H1 (cell line): ENCODE results near the gene MYH8. TPM values are rescaled to one million over a fixed set of nuclear protein-coding genes. Genes with fewer than 3 reads are reported as not detected.

ENCODE experiments used
- CTCF ChIP-seq, 3 experiments: IDR thresholded peaks; 1 replicate in 2 of 3; 2 replicates in 1 of 3; pipeline versions ENCODE4 v1.5.1 to v1.6.1; 2011; ENCODE audit warnings: low read length in 3 of 3, mild to moderate bottlenecking in 3 of 3, inconsistent platforms in 2 of 3, low read depth in 1 of 3, moderate library complexity in 1 of 3; ENCODE audit not compliant: insufficient read depth in 1 of 3; ENCODE audit errors: control extremely low read depth in 1 of 3
- GABPA ChIP-seq: IDR thresholded peaks from 2 replicates; pipeline ENCODE4 v1.6.1; 2011; ENCODE audit warnings: mild to moderate bottlenecking, low read length, moderate library complexity, borderline replicate concordance; ENCODE audit not compliant: insufficient read depth
- POLR2A ChIP-seq, 2 experiments: IDR thresholded peaks; 1 replicate in 1 of 2; 2 replicates in 1 of 2; pipeline ENCODE4 v1.6.1; 2011; ENCODE audit warnings: low read depth in 2 of 2, low read length in 2 of 2, mild to moderate bottlenecking in 2 of 2; ENCODE audit errors: control extremely low read depth in 1 of 2
- polyA plus RNA-seq, 7 experiments: library from polyadenylated mRNA; depleted of rRNA in 3 of 7; stranded (reverse) in 5 of 7; unstranded in 2 of 7; fragments of >200 nt in 5 of 7; fragments of 200-250 nt in 2 of 7; gene quantifications; 1 replicate in 5 of 7; 2 replicates in 1 of 7; 4 replicates in 1 of 7; pipeline versions ENCODE4 v1.2.1 to v1.2.3, GENCODE V29; 2011 to 2013; ENCODE audit warnings: missing spikeins in 2 of 7, mixed read lengths in 2 of 7
- total RNA-seq: library from RNA; stranded (reverse); fragmentation: NEBNext Ultra II Directional; extraction: Animal tissue kit (Norgen Biotek cat#: 25700); gene quantifications from 2 replicates; pipeline ENCODE4 v1.2.1, GENCODE V29; 2021

Gene MYH8
- total and polyA plus RNA-seq, 2 of the 8 experiments (the other 6 are each of a cell fraction or from before 2014, with no cell fraction given) = not detected

DNA sequence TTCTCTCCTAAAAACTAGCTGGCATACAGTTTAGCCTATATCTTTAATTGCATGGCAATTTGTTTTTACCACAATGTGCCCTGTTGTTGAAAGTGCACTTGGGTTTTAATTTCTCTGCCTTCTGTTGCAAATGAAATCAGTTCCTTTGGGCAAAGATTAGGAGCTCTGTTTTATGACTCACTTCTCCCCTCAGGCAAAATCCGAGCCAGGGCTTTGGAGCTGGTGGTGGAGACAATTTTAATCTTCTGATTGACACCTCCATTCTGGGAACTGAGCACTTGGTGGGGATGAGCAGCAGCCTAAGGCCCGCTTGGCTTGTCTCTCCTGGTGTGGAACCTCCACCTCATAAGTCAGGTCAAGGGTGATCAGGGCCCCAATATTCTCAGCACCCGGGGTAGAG lies 13.3 kb upstream of the MYH8 start (continued):
- TF ChIP-seq CTCF (IDR thresholded peaks at IDR 0.05; ENCODE audit: control extremely low read depth in 1 of 3, insufficient read depth in 1 of 3, low read depth in 1 of 3, low read length in 3 of 3) (no peak), GABPA (no peak), POLR2A (IDR thresholded peaks at IDR 0.05; ENCODE audit: control extremely low read depth in 1 of 2, low read depth in 2 of 2, low read length in 2 of 2) (no peak)
